Measurements from ENCODE around the gene SGCD.

The SGCD gene

DNA sequence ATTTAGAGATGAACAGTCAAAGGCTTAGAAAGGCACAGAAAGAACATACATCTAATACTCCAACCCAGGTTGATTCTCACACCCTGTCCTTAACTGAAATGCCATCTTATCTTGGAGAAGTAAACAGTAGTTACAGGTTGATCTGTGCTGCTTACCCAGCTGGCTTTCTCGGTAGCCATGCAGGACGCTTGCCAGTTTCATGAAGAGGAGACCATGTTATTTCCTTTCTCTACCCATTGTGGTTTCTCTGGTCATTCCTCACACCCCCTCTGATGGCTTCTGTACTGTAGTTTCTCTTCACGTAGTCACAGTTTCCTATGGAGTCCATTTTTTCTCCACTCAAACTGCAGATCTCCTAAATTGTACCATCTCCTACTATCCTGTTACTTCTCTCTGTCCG is 206.0 kb downstream of the SGCD start:
- in situ Hi-C loops (cut with MboI; ENCODE audit: low pct_unique_long_range_greater_than_20kb, low sequenced_read_pairs, unreplicated experiment), result no loop called here
- TF ChIP-seq, protein P1, sequence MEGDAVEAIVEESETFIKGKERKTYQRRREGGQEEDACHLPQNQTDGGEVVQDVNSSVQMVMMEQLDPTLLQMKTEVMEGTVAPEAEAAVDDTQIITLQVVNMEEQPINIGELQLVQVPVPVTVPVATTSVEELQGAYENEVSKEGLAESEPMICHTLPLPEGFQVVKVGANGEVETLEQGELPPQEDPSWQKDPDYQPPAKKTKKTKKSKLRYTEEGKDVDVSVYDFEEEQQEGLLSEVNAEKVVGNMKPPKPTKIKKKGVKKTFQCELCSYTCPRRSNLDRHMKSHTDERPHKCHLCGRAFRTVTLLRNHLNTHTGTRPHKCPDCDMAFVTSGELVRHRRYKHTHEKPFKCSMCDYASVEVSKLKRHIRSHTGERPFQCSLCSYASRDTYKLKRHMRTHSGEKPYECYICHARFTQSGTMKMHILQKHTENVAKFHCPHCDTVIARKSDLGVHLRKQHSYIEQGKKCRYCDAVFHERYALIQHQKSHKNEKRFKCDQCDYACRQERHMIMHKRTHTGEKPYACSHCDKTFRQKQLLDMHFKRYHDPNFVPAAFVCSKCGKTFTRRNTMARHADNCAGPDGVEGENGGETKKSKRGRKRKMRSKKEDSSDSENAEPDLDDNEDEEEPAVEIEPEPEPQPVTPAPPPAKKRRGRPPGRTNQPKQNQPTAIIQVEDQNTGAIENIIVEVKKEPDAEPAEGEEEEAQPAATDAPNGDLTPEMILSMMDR (IDR thresholded peaks at IDR 0.05; ENCODE audit: extremely low read depth, insufficient read depth, missing control alignments), result no peak

DNA sequence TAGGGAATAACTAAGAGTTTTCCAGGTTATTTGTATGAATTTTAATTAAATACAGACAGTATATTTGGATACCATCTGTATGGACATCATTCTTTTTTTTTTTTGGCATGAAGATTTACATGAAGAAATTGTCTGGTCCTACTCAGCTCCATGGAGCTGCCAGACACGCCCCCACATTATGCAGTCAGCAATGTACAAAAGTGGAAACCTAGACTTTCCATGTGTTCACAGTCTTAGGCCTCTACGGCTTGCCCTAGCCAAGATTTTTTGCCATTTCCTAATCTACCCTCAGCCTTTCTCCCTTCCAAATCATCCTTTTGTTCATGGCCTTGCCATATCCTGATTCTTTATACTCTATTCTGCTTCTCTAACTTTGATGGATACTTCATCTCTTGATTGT is 207.1 kb downstream of the SGCD start:
- no peak for DNase-seq (ENCODE audit: low spot score)
- TF ChIP-seq, protein P1 (IDR thresholded peaks at IDR 0.05; ENCODE audit: extremely low read depth, insufficient read depth, missing control alignments), result no peak
- in situ Hi-C loops (cut with MboI; ENCODE audit: low pct_unique_long_range_greater_than_20kb, low sequenced_read_pairs, unreplicated experiment), result no loop called here

More for the DNA sequence above, 206.0 kb downstream of the SGCD start:
- DNase-seq (ENCODE audit: low spot score), result no peak

- no peak for DNase-seq (ENCODE audit: low spot score)
- in situ Hi-C loops (cut with MboI; ENCODE audit: low pct_unique_long_range_greater_than_20kb, low sequenced_read_pairs, unreplicated experiment), result no loop called here
- TF ChIP-seq, protein P1 (IDR thresholded peaks at IDR 0.05; ENCODE audit: extremely low read depth, insufficient read depth, missing control alignments), result no peak
Measured at GRCh38 chr5:156534906-156535485, 208.0 kb downstream of the SGCD start.

DNA sequence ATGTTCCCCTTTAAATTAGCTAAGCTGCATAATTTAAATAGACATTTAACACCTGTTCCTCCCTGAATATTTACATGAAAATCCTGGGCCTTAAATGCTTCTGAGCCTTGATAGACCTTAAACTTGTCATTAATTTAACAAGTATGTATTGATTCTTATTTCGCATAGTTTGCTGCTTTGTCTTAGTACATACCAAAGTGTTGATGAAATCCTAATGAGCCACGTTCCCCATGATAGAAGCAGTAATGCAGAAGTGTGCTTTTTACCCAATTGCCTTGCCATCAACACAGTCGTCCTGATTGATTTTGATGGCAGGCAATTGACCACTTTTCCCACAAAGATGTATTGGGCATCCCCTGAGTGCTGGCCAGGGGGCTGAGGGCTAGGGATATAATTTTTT is 213.5 kb downstream of the SGCD start:
- in situ Hi-C loops (cut with MboI; ENCODE audit: low pct_unique_long_range_greater_than_20kb, low sequenced_read_pairs, unreplicated experiment), result no loop called here
- DNase-seq (ENCODE audit: low spot score), result no peak
- TF ChIP-seq, protein P1 (IDR thresholded peaks at IDR 0.05; ENCODE audit: extremely low read depth, insufficient read depth, missing control alignments), result no peak

DNA sequence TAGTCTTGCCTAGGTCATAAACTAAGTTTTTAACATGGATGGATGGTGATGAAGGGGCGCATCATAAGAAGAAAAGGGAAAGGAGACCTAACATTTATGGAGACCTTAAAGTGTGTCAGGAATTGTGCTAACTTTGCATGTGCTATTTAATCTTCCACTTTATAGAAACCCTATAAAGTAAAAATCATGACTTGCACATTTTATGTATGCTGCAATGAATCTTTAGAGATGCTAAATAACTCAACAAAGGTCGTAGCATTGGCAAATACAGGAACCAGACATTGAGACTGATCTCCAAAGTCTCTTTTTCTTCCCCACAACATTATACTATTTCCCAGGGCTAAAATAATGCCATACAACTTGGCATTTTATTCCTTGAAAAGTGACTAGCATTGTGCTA is 214.6 kb downstream of the SGCD start:
- TF ChIP-seq, protein P1 (IDR thresholded peaks at IDR 0.05; ENCODE audit: extremely low read depth, insufficient read depth, missing control alignments), result no peak
- in situ Hi-C loops (cut with MboI; ENCODE audit: low pct_unique_long_range_greater_than_20kb, low sequenced_read_pairs, unreplicated experiment), result no loop called here
- DNase-seq (ENCODE audit: low spot score), result no peak

- in situ Hi-C loops (cut with MboI; ENCODE audit: low pct_unique_long_range_greater_than_20kb, low sequenced_read_pairs, unreplicated experiment), result no loop called here
- DNase-seq (ENCODE audit: low spot score), result no peak
- TF ChIP-seq, protein P1 (IDR thresholded peaks at IDR 0.05; ENCODE audit: extremely low read depth, insufficient read depth, missing control alignments), result no peak
Measured at GRCh38 chr5:156543348-156544145, 216.6 kb downstream of the SGCD start.
